Activated B cell treated with CpG ODN at 0.5 μM for 24 hours (primary cell): Measurements from ENCODE around the gene SH3D21. TPM values are rescaled to one million over a fixed set of nuclear protein-coding genes. Genes with fewer than 3 reads are reported as not detected.

Experiments
- ATAC-seq: fragments of 200-7000 bp; cut with Tn5 transposase; one replicate; pipeline ENCODE4 v1.10.0; 2021; ENCODE audit warnings: low read depth, mild to moderate bottlenecking, moderate library complexity
- CTCF ChIA-PET: fragments of 350-600 bp; sonication (Branson Sonifier 250); formaldehyde crosslinking; loops from one replicate; lab custom pipeline; 2021; ENCODE audit warnings: antibody characterized with exemption; lab: Charles Lee
- POLR2A ChIA-PET: fragments of 350-600 bp; sonication (Branson Sonifier 250); formaldehyde crosslinking; loops from one replicate; lab custom pipeline; 2021; ENCODE audit warnings: antibody characterized with exemption; lab: Charles Lee
- DNase-seq: peaks from one replicate; pipeline ENCODE4 v3.0.0; 2022
- H3K27ac Mint-ChIP-seq: one replicate; pipeline ENCODE4 v1.8.0; 2020; ENCODE audit warnings: mixed read lengths
- H3K27me3 Mint-ChIP-seq: one replicate; pipeline ENCODE4 v1.8.0; 2021; ENCODE audit warnings: mixed read lengths
- H3K36me3 Mint-ChIP-seq: one replicate; pipeline ENCODE4 v1.8.0; 2021; ENCODE audit warnings: low read depth, mixed read lengths
- H3K4me1 Mint-ChIP-seq: one replicate; pipeline ENCODE4 v1.8.0; 2021; ENCODE audit warnings: mixed read lengths
- H3K4me3 Mint-ChIP-seq: one replicate; pipeline ENCODE4 v1.8.0; 2020; ENCODE audit warnings: mild to moderate bottlenecking, mixed read lengths
- H3K9me3 Mint-ChIP-seq: one replicate; pipeline ENCODE4 v1.8.0; 2020; ENCODE audit warnings: mixed read lengths
- intact Hi-C: fragments of 100-400 bp; cut with micrococcal nuclease; formaldehyde crosslinking; loops from one replicate; pipeline ENCODE4 v1.15.1; 2024
- total RNA-seq: library from RNA; stranded (reverse); gene quantifications from 2 replicates; pipeline ENCODE4 v1.2.3, GENCODE V29; 2022
- TF ChIP-seq, protein P1 (sequence below): fragments of 200-600 bp; IDR thresholded peaks from one replicate; pipeline ENCODE4 v1.8.0; 2022; ENCODE audit warnings: antibody characterized with exemption, mild to moderate bottlenecking

SH3D21 gene
- total RNA-seq, 1 donor from 2014 or later, result 11.5 TPM

DNA sequence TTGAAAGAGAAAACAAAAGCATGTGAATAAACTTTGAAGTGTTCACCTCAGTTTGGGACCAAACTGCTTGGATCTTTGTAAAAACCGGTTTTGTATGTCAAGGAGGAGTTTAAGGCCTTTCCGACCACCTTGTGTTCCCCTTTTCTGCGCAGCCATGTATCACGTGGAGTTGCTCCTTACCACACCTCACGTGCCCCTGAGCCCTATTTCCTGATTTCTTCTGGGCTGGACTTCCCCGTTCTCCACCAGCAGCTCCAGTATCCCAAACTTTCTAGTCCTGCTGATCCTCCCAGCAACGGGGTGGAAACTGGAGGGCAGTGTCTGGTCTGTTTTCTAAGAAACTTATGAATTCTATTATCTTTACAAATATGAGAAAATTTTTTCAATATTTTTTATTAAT, 1.6 kb upstream of the SH3D21 start:
- no peaks in the 10 kb centered on the region for H3K9me3 Mint-ChIP-seq
- ChIA-PET CTCF (no interaction called here), POLR2A (interaction anchor here (0.7 to 1.5 kb wide), 3 partner anchors 146 to 1210 kb away, joined by 4 read pairs; partner anchors contain the start of genes MEAF6, MRPS15 and OSCP1)
- H3K27ac Mint-ChIP-seq, result peak overlapping the region; percentile 87
- H3K4me1 Mint-ChIP-seq, result peaks cover 55% of the 10 kb centered on the region
- peak overlapping the region; percentile 53 for H3K4me3 Mint-ChIP-seq
- ATAC-seq (no peak), DNase-seq (no peak)
- intact Hi-C loops, result loop anchor here (10.0 kb wide), 1 partner anchor 420 kb away; the partner anchor contains the start of gene AGO1
- peaks cover 55% of the 10 kb centered on the region for H3K36me3 Mint-ChIP-seq
- no peaks in the 10 kb centered on the region for H3K27me3 Mint-ChIP-seq
- TF ChIP-seq, protein P1, sequence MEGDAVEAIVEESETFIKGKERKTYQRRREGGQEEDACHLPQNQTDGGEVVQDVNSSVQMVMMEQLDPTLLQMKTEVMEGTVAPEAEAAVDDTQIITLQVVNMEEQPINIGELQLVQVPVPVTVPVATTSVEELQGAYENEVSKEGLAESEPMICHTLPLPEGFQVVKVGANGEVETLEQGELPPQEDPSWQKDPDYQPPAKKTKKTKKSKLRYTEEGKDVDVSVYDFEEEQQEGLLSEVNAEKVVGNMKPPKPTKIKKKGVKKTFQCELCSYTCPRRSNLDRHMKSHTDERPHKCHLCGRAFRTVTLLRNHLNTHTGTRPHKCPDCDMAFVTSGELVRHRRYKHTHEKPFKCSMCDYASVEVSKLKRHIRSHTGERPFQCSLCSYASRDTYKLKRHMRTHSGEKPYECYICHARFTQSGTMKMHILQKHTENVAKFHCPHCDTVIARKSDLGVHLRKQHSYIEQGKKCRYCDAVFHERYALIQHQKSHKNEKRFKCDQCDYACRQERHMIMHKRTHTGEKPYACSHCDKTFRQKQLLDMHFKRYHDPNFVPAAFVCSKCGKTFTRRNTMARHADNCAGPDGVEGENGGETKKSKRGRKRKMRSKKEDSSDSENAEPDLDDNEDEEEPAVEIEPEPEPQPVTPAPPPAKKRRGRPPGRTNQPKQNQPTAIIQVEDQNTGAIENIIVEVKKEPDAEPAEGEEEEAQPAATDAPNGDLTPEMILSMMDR, result no peak

DNA sequence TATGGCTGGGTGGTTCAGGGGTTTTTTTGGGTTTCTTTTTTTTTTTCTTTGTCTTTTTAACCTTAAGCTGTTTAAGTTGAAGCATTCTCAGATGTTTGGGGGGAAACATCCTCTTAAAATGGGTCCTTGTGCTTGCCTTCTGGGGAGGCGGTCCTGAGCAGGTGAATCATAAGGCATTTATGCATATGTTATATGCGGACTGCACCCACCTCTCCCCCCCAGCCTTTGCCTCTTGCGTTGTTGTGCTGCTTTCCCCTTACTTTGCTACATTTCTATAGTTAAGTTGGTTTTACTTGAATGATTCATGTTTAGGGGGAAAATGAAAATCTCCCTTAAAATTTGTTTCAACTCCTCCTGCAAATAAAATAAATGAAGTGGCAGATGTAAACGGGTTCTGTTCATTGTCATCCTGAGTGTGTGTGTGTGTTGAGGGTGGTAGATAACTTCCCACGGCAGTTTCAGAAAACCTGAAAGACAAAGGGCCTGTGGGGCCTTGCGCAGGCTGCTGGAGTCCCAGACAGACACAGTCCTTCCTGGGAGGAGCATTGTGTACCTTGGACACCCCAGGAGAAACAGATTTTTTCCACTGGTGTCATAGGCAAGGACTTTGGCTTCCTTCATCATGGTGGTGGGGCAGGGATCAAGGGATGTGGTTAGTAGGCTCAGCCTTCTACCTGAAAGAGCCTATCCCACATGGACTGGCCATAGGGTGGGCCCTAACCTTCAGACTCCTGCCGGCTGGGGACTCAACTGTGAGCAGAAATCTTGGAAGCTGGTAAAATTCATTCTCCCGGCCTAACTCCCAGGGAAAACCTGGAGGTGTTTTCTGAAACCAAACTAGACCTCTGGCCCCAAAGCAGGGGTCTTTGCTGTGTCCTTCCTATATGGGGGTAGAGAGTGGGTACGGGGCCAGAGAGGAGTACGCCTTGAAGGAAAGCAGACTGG, 926 bp upstream of the SH3D21 start:
- Mint-ChIP-seq H3K9me3 (no peaks in the 10 kb centered on the region), H3K36me3 (peaks cover 50% of the 10 kb centered on the region), H3K4me3 (peak overlapping the region; percentile 97), H3K27me3 (no peaks in the 10 kb centered on the region), H3K27ac (peak overlapping the region; percentile 87), H3K4me1 (peaks cover 49% of the 10 kb centered on the region)
- TF ChIP-seq, protein P1, result no peak
- intact Hi-C loops, result loop anchor here (5.0 to 10.0 kb wide), 2 partner anchors 37 to 420 kb away; partner anchors contain the start of gene AGO1
- ATAC-seq (no peak), DNase-seq (no peak)
- ChIA-PET POLR2A (interaction anchor here (0.7 to 1.9 kb wide), 7 partner anchors 17 to 1210 kb away, joined by 4 to 10 read pairs (median 4); partner anchors contain the start of genes EVA1B, MEAF6, MRPS15 and OSCP1), CTCF (no interaction called here)

GRCh38 chr1:36305915-36306209, 306 bp upstream of the SH3D21 start:
- H3K36me3 Mint-ChIP-seq, result peaks cover 46% of the 10 kb centered on the region
- CTCF ChIA-PET, result interaction anchor here (1.2 kb wide), 1 partner anchor 91 kb away, joined by 3 read pairs; the partner anchor contains the start of gene LSM10

GRCh38 chr1:36306902-36307456, 811 bp downstream of the SH3D21 start:
- Mint-ChIP-seq H3K4me1 (peaks cover 40% of the 10 kb centered on the region), H3K4me3 (peak overlapping the region; percentile 97), H3K36me3 (peaks cover 35% of the 10 kb centered on the region), H3K27me3 (no peaks in the 10 kb centered on the region), H3K27ac (peak overlapping the region; percentile 88), H3K9me3 (no peaks in the 10 kb centered on the region)
- peak; percentile 94 for DNase-seq
- TF ChIP-seq, protein P1, result no peak
- peak; percentile 98 for ATAC-seq
- CTCF ChIA-PET, result interaction anchor here (1.2 to 1.3 kb wide), 2 partner anchors 14 to 90 kb away, joined by 3 read pairs; partner anchors contain the start of gene LSM10
- intact Hi-C loops, result loop anchor here (1.0 to 10.0 kb wide), 6 partner anchors 13 to 1038 kb away; partner anchors contain the start of genes AGO1 and ZMYM4
- POLR2A ChIA-PET, result interaction anchor here (0.6 to 1.9 kb wide), 14 partner anchors 12 to 264 kb away, joined by 3 to 10 read pairs (median 4); partner anchors contain the start of genes EVA1B, OSCP1, THRAP3 and TRAPPC3

More at GRCh38 chr1:36305915-36306209, 306 bp upstream of the SH3D21 start:
- Mint-ChIP-seq H3K27ac (peak overlapping the region; percentile 87), H3K4me3 (peak overlapping the region; percentile 97), H3K27me3 (no peaks in the 10 kb centered on the region), H3K4me1 (peaks cover 44% of the 10 kb centered on the region), H3K9me3 (no peaks in the 10 kb centered on the region)
- TF ChIP-seq, protein P1, result no peak
- no peak for ATAC-seq
- POLR2A ChIA-PET, result interaction anchor here (1.0 to 1.9 kb wide), 7 partner anchors 17 to 158 kb away, joined by 3 to 10 read pairs (median 5); partner anchors contain the start of genes EVA1B, MRPS15 and THRAP3
- DNase-seq, result no peak
- intact Hi-C loops, result loop anchor here (2.0 to 10.0 kb wide), 5 partner anchors 36 to 1037 kb away; partner anchors contain the start of genes AGO1 and ZMYM4
